Heart right ventricle (tissue), 16 donors: ENCODE measurements around the gene ARHGEF7. TPM values are rescaled to one million over a fixed set of nuclear protein-coding genes. Genes with fewer than 3 reads are reported as not detected.

ENCODE experiments used
- ATAC-seq, 8 donors: fragments of 200-7000 bp; cut with Tn5 transposase; one replicate each; pipeline ENCODE4 v1.9.1; 2020; ENCODE audit warnings: mild to moderate bottlenecking in 8 of 8, moderate library complexity in 8 of 8, moderate number of reproducible peaks in 1 of 8
- DNase-seq, 2 donors: peaks; one replicate each; pipeline ENCODE4 v3.0.0-alpha.2; 2020
- H3K27ac ChIP-seq, 10 donors: fragments of 200-600 bp; sonication (generic) in 2 of 10; one replicate each; pipeline versions ENCODE4 v1.5.0 to v1.8.0; 2020 to 2022; ENCODE audit warnings: mild to moderate bottlenecking in 3 of 10
- H3K27me3 ChIP-seq, 7 donors: fragments of 200-600 bp; one replicate each; pipeline ENCODE4 v1.8.0; 2021 to 2022; ENCODE audit warnings: mild to moderate bottlenecking in 2 of 7
- H3K36me3 ChIP-seq, 9 donors: fragments of 200-600 bp; sonication (generic) in 1 of 9; one replicate each; pipeline versions ENCODE4 v1.5.0 to v1.8.0; 2020 to 2022; ENCODE audit warnings: mild to moderate bottlenecking in 2 of 9
- H3K4me1 ChIP-seq, 9 donors: fragments of 200-600 bp; sonication (generic) in 1 of 9; one replicate each; pipeline versions ENCODE4 v1.5.0 to v1.8.0; 2020 to 2022; ENCODE audit warnings: mild to moderate bottlenecking in 4 of 9
- H3K4me3 ChIP-seq, 10 donors: fragments of 200-600 bp; sonication (generic) in 2 of 10; one replicate each; pipeline versions ENCODE4 v1.5.0 to v1.8.0; 2020 to 2022; ENCODE audit warnings: mild to moderate bottlenecking in 7 of 10, moderate library complexity in 2 of 10
- H3K9me3 ChIP-seq, 11 donors: fragments of 200-600 bp in 10 of 11; sonication (generic) in 2 of 11; one replicate each; pipeline versions ENCODE4 v1.5.0 to v1.8.0; 2013 to 2022; ENCODE audit warnings: mild to moderate bottlenecking in 2 of 11, control low read depth in 1 of 11, moderate library complexity in 1 of 11
- CTCF ChIP-seq, 9 donors: fragments of 200-600 bp; sonication (generic) in 2 of 9; IDR thresholded peaks; one replicate each; pipeline versions ENCODE4 v1.5.0 to v1.8.0; 2021 to 2022; ENCODE audit warnings: antibody characterized with exemption in 9 of 9, mild to moderate bottlenecking in 5 of 9, moderate library complexity in 1 of 9
- WGBS, 2 donors: extraction: QIAGEN DNeasy Blood & Tissue Kit; methylation state at CpG; one replicate each; pipeline ENCODE4 v1.1.7; 2013; ENCODE audit warnings: inconsistent platforms in 1 of 2; 5-methylcytosine and 5-hydroxymethylcytosine counted together
- intact Hi-C, 10 donors: fragments of 100-400 bp; cut with DNase I; formaldehyde crosslinking; loops; one replicate each; pipeline versions ENCODE4 v1.11.1 to v1.14.2; 2022
- polyA plus RNA-seq, 2 donors: library from polyadenylated mRNA; stranded (reverse); fragments of 200-250 nt; gene quantifications; one replicate each; pipeline ENCODE4 v1.2.3, GENCODE V29; 2013
- total RNA-seq, 10 donors: library from RNA; stranded (reverse); fragmentation: NEBNext Ultra II Directional in 3 of 10; extraction: Animal tissue kit (Norgen Biotek cat#: 25700) in 3 of 10; gene quantifications; one replicate each; pipeline versions ENCODE4 v1.2.1 to v1.2.4, GENCODE V29; 2021 to 2023
- donor health status: Arrhythmogenic right ventricular cardiomyopathy.
- donor health status: ischemic (EF 13 %, LVEDD 7.1; RV severe dilation, severe dysfunction).
- donor health status: healthy with polysubstance abuse.
- donor health status: DM: no; HTN: yes; CAD: no.
- donor health status: DM: no; HTN: no; CAD: no.
- donor health status: ischemic (EF 25% LVEDD 6.9; RV normal size, moderate dysfunction).
- donor health status: ischemic (EF 25% LVEDD 5.7; RV mildly dilated, moderate dysfunction).
- donor health status: healthy.
- donor health status: DM: yes; HTN: yes; CAD: no.
- donor health status: Ischemic cardiomyopathy.
- donor health status: ischemic (EF 35%, LVEDD 5.7; RV mildly dilated, moderate dysfunction).
- donor health status: nonischemic (EF 11% LVEDD 7.7; RV severe dilation, severe dysfunction).
- donor health status: DM: yes; HTN: yes; CAD: no.
- donor health status: PGD.
- donor health status: ischemic (EF 29% LVEDD 5.4; RV normal size, mild dysfunction).
- donor health status: nonischemic (EF 23%, LVEDD 6.1; RV moderate dilation, normal function).

Gene ARHGEF7
- total and polyA plus RNA-seq, 12 donors: 18.4 to 56.6 (median 43.1) TPM

- H3K27me3 ChIP-seq: no peaks in the 10 kb centered on the region
- no peak overlapping the region for H3K27ac ChIP-seq
- H3K4me3 ChIP-seq: no peak overlapping the region
- DNase-seq: no peak
- 85 to 86% methylated on average over 8 of the region's 8 CpGs for WGBS, 2 donors
- H3K36me3 ChIP-seq: peaks cover 0 to 42% (median 6%) of the 10 kb centered on the region in 9 donors
- H3K9me3 ChIP-seq: peaks cover 0 to 3% (median 0%) of the 10 kb centered on the region in 11 donors
- no peak for ATAC-seq
- H3K4me1 ChIP-seq: peaks cover 0 to 47% (median 14%) of the 10 kb centered on the region in 9 donors
- intact Hi-C loops: no loop called here
- TF ChIP-seq CTCF (IDR thresholded peaks at IDR 0.05): no peak
Measured at GRCh38 chr13:111168107-111168506, 53.0 kb downstream of the ARHGEF7 start.

DNA sequence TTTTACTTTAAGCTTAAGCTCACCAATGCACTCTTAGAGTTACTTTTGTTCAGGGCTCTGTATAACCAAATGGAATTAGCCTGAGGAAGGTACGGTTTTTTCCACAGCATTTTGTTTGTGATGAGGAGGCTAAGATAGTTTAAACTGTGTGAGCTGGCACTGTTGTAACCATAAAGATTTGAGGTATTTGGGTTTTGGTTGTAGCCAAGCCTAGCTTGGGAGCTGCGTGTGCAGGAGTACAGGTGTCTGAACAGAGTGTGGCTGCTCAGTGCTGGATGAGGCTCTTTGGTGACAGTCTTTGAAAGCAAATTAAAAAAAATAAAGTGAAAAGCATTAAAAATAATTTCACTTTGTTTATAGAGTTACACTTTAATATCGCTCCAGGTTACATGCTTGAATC is 56.0 kb downstream of the ARHGEF7 start:
- intact Hi-C loops: no loop called here
- 88 to 92% methylated on average over 3 of the region's 3 CpGs for WGBS, 2 donors
- Histone ChIP-seq H3K9me3 (peaks cover 0 to 3% (median 0%) of the 10 kb centered on the region in 11 donors), H3K27me3 (no peaks in the 10 kb centered on the region), H3K27ac (no peak overlapping the region), H3K36me3 (peaks cover 0 to 36% (median 0%) of the 10 kb centered on the region in 9 donors), H3K4me3 (no peak overlapping the region), H3K4me1 (peaks cover 0 to 47% (median 32%) of the 10 kb centered on the region in 9 donors)
- no peak for ATAC-seq
- no peak for TF ChIP-seq CTCF (IDR thresholded peaks at IDR 0.05)
- no peak for DNase-seq

GRCh38 chr13:111171629-111172028 is 56.5 kb downstream of the ARHGEF7 start:
- no peak overlapping the region for H3K4me3 ChIP-seq
- intact Hi-C loops: no loop called here
- WGBS, 2 donors: 91 to 95% methylated on average over 2 of the region's 2 CpGs
- peaks cover 0 to 36% (median 0%) of the 10 kb centered on the region in 9 donors for H3K36me3 ChIP-seq
- TF ChIP-seq CTCF (IDR thresholded peaks at IDR 0.05): no peak
- DNase-seq: no peak
- H3K9me3 ChIP-seq: peaks cover 0 to 3% (median 0%) of the 10 kb centered on the region in 11 donors
- no peaks in the 10 kb centered on the region for H3K27me3 ChIP-seq
- H3K4me1 ChIP-seq: peaks cover under 1 to 47% (median 34%) of the 10 kb centered on the region in 9 donors
- H3K27ac ChIP-seq: no peak overlapping the region
- ATAC-seq: no peak

DNA sequence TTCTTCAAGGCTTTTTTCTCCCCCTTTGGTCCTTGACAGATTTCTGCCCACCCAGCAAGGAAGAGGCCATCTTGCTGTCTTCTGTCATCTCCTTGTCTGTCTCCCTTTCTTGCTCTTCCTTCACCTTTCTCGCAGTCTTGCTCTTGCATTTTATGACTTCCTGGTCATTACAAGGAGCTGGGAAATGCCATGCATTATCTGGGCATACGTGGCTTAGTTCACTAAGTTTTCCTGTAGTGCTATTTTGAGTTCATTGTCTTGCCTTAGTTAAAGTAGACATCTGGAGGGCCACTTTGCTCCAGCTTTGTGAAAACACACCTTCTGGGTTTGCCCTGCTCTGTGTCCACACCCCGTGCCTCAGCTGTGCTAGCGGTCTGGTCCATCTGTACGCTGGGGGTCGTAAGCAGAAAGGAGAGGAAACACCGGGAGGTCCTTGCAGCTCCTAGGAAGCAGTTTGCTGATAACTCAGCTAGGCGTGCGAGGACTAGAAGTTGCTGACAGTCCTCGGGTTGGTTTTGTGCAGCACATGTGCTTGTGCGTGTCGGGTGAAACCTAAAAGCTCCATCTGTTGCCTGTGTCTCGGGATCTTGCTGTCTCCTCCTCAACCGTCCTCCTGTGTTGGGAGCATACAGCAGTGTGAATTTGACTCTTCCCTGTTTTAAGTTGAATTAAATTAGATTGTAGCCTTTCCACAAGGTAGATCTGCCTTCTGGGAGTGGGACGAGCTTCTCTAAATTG is 59.4 kb downstream of the ARHGEF7 start:
- no peaks in the 10 kb centered on the region for H3K9me3 ChIP-seq
- intact Hi-C loops: loop anchor here in 2 of 10 donors (5.0 kb wide), 2 partner anchors 38 to 43 kb away; no protein-coding TSS in a partner anchor
- WGBS, 2 donors: 60 to 74% methylated on average over 15 of the region's 15 CpGs
- no peak overlapping the region for H3K4me3 ChIP-seq
- peaks cover 12 to 59% (median 48%) of the 10 kb centered on the region in 9 donors for H3K4me1 ChIP-seq
- no peaks in the 10 kb centered on the region for H3K27me3 ChIP-seq
- peak overlapping the region in 8 of 10 donors; percentile 3 to 95 (median 75) for H3K27ac ChIP-seq
- TF ChIP-seq CTCF (IDR thresholded peaks at IDR 0.05): no peak
- no peak for DNase-seq
- peaks cover 0 to 19% (median 0%) of the 10 kb centered on the region in 9 donors for H3K36me3 ChIP-seq
- no peak for ATAC-seq
